ENCODE results near the gene NDC1. TPM values are rescaled to one million over a fixed set of nuclear protein-coding genes. Genes with fewer than 3 reads are reported as not detected.

The NDC1 gene
- total and polyA plus RNA-seq, 11 donors = 1.6 to 9.4 (median 6.5) TPM

GRCh38 chr1:53718443-53718842, 119.7 kb downstream of the NDC1 start:
- Histone ChIP-seq H3K36me3 (no peaks in the 10 kb centered on the region), H3K9me3 (no peaks in the 10 kb centered on the region), H3K27me3 (peaks cover 0 to 40% (median 0%) of the 10 kb centered on the region in 9 donors), H3K4me1 (no peaks in the 10 kb centered on the region), H3K4me3 (no peak overlapping the region), H3K27ac (no peak overlapping the region)
- DNase-seq (no peak), ATAC-seq (no peak)
- intact Hi-C loops (cut with DNase I) = no loop called here
- WGBS, 4 donors = 66 to 84% (median 75%) methylated on average over 2 of the region's 2 CpGs
- TF ChIP-seq CTCF (IDR thresholded peaks at IDR 0.05) = no peak
- TF ChIP-seq POLR2A (IDR thresholded peaks at IDR 0.05) = no peak

- Histone ChIP-seq H3K27me3 (peaks cover 0 to 40% (median 0%) of the 10 kb centered on the region in 9 donors), H3K4me1 (no peaks in the 10 kb centered on the region), H3K9me3 (no peaks in the 10 kb centered on the region), H3K27ac (no peak overlapping the region), H3K4me3 (no peak overlapping the region), H3K36me3 (no peaks in the 10 kb centered on the region)
- WGBS, 4 donors = 84 to 87% (median 85%) methylated on average over 6 of the region's 6 CpGs
- ATAC-seq (no peak), DNase-seq (no peak)
- no peak for TF ChIP-seq POLR2A (IDR thresholded peaks at IDR 0.05)
- no peak for TF ChIP-seq CTCF (IDR thresholded peaks at IDR 0.05)
- intact Hi-C loops (cut with DNase I) = no loop called here
Observed at GRCh38 chr1:53717025-53717804, 120.9 kb downstream of the NDC1 start.

- Histone ChIP-seq H3K9me3 (no peaks in the 10 kb centered on the region), H3K4me1 (no peaks in the 10 kb centered on the region), H3K27ac (no peak overlapping the region), H3K27me3 (peaks cover 0 to 40% (median 0%) of the 10 kb centered on the region in 9 donors), H3K36me3 (no peaks in the 10 kb centered on the region), H3K4me3 (no peak overlapping the region)
- no peak for ATAC-seq
- intact Hi-C loops (cut with DNase I) = no loop called here
- 69 to 77% (median 72%) methylated on average over 5 of the region's 5 CpGs for WGBS, 4 donors
- TF ChIP-seq POLR2A (IDR thresholded peaks at IDR 0.05) = no peak
- TF ChIP-seq CTCF (IDR thresholded peaks at IDR 0.05) = no peak
- no peak for DNase-seq
Observed at GRCh38 chr1:53716150-53716549, 121.9 kb downstream of the NDC1 start.

- H3K4me3 ChIP-seq = no peak overlapping the region
- no peak overlapping the region for H3K27ac ChIP-seq
- no peak for TF ChIP-seq POLR2A (IDR thresholded peaks at IDR 0.05)
- peak in 9 of 12 donors; percentile 11 to 42 (median 30) for TF ChIP-seq CTCF (IDR thresholded peaks at IDR 0.05)
- ATAC-seq (peak in 1 of 4 donors; percentile 48), DNase-seq (no peak)
- intact Hi-C loops (cut with DNase I) = no loop called here
- H3K36me3 ChIP-seq = no peaks in the 10 kb centered on the region
- H3K27me3 ChIP-seq = peaks cover 0 to 39% (median 0%) of the 10 kb centered on the region in 9 donors
- no peaks in the 10 kb centered on the region for H3K4me1 ChIP-seq
- no peaks in the 10 kb centered on the region for H3K9me3 ChIP-seq
- 40 to 51% (median 43%) methylated on average over 11 of the region's 11 CpGs for whole genome bisulfite sequencing, 4 donors
Observed at GRCh38 chr1:53715478-53715877, 122.6 kb downstream of the NDC1 start.

Other genes with a start within 250 kb of the NDC1 start
- gene GLIS1, start 99.1 kb downstream of the NDC1 start, total RNA-seq = under 1 TPM in 4 of 9 donors, not detected in 5; 0.12 to 0.35 (median 0.15) TPM
- under 1 TPM in 1 of 2 donors, not detected in 1; 0.06 TPM for gene GLIS1, start 99.1 kb downstream of the NDC1 start, polyA plus RNA-seq
- 10 to 100 TPM; 11.2 to 23.5 (median 14.4) TPM for gene YIPF1, start 51.5 kb upstream of the NDC1 start, total RNA-seq
- 10 to 100 TPM in 1 of 2 donors, 1 to 10 TPM in 1; 8.7 to 29.5 TPM for gene YIPF1, start 51.5 kb upstream of the NDC1 start, polyA plus RNA-seq
- gene DIO1, start 55.9 kb upstream of the NDC1 start, total RNA-seq = not detected
- gene DIO1, start 55.9 kb upstream of the NDC1 start, polyA plus RNA-seq = not detected
- 10 to 100 TPM in 6 of 9 donors, 1 to 10 TPM in 3; 6.5 to 17.6 (median 12.3) TPM for gene IFT25, start 107.4 kb upstream of the NDC1 start, total RNA-seq
- gene IFT25, start 107.4 kb upstream of the NDC1 start, polyA plus RNA-seq = 10 to 100 TPM; 10.6 to 11.6 TPM
- gene LRRC42, start 108.1 kb upstream of the NDC1 start, total RNA-seq = 10 to 100 TPM; 10.9 to 18.5 (median 14.3) TPM
- 10 to 100 TPM in 1 of 2 donors, 1 to 10 TPM in 1; 3.7 to 18.2 TPM for gene LRRC42, start 108.1 kb upstream of the NDC1 start, polyA plus RNA-seq
- gene LDLRAD1, start 179.9 kb upstream of the NDC1 start, total RNA-seq = not detected
- not detected for gene LDLRAD1, start 179.9 kb upstream of the NDC1 start, polyA plus RNA-seq
- gene TMEM59, start 214.9 kb upstream of the NDC1 start, total RNA-seq = 100 to 1,000 TPM; 193 to 496 (median 352) TPM
- gene TMEM59, start 214.9 kb upstream of the NDC1 start, polyA plus RNA-seq = 100 to 1,000 TPM; 124 to 254 TPM
- 1 to 10 TPM; 3.0 to 6.6 (median 4.6) TPM for gene TCEANC2, start 215.3 kb upstream of the NDC1 start, total RNA-seq
- gene TCEANC2, start 215.3 kb upstream of the NDC1 start, polyA plus RNA-seq = 1 to 10 TPM; 2.4 to 2.5 TPM

Measured in heart left ventricle (tissue), 16 donors.